ENCODE data around the gene CFAP99.

CFAP99 gene

DNA sequence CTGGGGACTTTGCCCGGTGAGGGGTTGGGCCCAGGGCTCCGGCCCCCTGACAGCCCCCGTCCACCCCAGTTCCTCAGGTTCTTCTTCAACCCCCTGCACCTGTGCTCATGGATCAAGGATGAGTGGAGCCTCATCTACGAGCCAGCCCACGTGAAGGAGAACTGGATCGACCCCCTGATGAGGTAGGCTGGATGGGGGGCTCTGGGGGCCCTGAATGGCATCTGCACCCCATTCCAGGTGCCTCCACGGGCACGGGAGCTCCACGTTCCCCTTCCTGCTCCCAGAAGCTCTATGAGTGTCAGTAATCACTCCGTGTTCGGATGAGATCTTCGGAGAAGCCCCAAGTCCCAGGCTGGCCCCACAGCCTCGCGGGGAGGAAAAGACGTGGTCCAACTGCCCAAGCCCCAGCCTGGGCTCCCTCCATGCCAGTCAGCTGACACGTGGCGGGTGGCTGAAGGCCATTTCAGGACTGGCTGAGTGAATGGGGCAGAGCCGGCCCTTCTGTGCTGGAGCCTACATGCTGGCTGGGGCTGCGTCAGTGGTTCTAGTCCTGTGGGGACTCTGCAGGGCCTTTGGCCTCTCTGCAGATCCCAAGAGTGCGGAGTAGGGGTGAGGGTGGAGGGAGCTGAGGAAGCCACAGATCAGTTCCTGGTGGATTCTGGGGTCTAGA, 24.4 kb downstream of the CFAP99 start:
- no peak for DNase-seq (ENCODE audit: low read depth in 1 of 2, low spot score in 1 of 2)
- TF ChIP-seq JUND (IDR thresholded peaks at IDR 0.05; ENCODE audit: low read depth), result no peak
- in situ Hi-C loops (cut with HindIII; ENCODE audit: low pct_unique_long_range_greater_than_20kb, low sequenced_read_pairs), result no loop called here

DNA sequence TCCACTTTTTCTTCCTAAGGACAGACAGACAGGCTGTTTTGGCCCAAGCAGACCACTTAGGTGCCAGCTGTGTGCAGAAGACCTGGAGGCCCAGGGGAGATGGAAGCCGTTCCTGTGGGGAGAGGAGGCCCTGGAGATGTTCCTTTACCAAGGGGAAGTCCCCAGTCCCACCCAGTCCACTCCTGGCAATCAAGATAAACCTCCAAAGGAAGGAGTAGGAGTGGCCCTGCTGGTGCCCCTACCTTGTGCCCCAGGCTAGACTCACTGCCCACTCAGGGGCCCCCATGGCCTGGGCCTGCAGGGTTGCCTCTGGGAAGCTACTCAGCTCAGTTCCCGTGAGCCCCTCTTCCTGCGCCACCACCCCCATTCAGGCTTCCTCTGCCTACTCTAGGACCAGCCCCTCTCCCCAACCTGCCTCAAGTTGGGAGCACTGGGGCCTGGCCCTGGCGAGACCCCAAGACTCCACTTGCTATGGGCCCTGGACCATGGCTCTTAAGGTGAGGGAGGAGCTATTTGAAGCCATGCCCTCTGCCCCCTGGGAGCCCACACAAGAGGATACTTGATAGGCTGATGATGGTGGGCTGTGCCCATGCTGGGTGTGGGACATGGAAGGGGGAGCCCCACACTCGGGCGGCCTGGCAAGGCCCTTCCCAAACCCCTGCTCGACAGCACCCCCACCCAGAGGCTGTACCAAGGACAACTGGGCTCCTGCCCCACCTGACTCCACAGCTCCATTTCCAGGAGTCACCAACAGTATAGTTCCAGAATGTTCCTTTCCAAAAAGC, 25.4 kb downstream of the CFAP99 start:
- in situ Hi-C loops (cut with HindIII; ENCODE audit: low pct_unique_long_range_greater_than_20kb, low sequenced_read_pairs), result no loop called here
- TF ChIP-seq JUND (IDR thresholded peaks at IDR 0.05; ENCODE audit: low read depth), result no peak
- DNase-seq (ENCODE audit: low read depth in 1 of 2, low spot score in 1 of 2), result no peak

DNA sequence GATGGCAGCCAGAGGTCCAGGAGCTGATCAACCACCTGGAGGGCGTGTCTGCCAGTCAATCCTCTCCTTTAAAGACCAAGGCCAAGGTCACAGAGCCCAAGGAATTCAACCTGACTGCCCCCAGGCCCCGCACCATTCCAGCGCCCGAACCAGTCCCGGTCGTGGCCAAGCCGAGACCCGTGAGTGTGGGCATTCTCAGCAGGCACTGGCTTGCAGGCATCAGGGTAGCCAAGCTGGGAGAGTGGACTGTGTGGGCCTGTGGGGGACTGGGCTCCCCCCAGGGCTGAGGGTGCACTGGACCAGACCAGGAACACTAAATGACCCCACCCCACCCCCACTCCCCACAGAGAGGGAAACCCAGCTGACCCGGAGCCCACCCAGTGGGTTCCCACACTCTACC, 26.4 kb downstream of the CFAP99 start:
- no peak for TF ChIP-seq JUND (IDR thresholded peaks at IDR 0.05; ENCODE audit: low read depth)
- in situ Hi-C loops (cut with HindIII; ENCODE audit: low pct_unique_long_range_greater_than_20kb, low sequenced_read_pairs), result no loop called here
- no peak for DNase-seq (ENCODE audit: low read depth in 1 of 2, low spot score in 1 of 2)

DNA sequence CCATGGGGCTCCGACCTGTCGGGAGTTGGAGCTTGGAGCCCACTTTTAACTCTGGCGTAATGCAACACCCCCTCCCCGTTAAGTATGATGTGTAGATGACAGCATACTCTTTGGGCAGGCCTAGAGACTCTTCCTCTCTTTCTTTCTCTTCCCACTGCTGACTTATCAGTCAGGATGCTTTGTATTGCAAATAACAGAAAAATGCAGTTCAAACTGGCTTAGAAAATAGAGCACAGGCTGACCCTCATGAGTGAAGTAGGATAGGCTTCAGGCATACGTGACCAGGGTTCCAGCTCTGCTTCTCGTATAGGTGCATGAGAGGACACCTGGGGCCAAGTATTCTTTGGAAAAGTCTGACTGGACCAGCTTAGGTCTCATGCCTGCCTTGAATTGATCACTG, 26.8 kb downstream of the CFAP99 start:
- no peak for DNase-seq (ENCODE audit: low read depth in 1 of 2, low spot score in 1 of 2)
- in situ Hi-C loops (cut with HindIII; ENCODE audit: low pct_unique_long_range_greater_than_20kb, low sequenced_read_pairs), result no loop called here
- no peak for TF ChIP-seq JUND (IDR thresholded peaks at IDR 0.05; ENCODE audit: low read depth)

DNA sequence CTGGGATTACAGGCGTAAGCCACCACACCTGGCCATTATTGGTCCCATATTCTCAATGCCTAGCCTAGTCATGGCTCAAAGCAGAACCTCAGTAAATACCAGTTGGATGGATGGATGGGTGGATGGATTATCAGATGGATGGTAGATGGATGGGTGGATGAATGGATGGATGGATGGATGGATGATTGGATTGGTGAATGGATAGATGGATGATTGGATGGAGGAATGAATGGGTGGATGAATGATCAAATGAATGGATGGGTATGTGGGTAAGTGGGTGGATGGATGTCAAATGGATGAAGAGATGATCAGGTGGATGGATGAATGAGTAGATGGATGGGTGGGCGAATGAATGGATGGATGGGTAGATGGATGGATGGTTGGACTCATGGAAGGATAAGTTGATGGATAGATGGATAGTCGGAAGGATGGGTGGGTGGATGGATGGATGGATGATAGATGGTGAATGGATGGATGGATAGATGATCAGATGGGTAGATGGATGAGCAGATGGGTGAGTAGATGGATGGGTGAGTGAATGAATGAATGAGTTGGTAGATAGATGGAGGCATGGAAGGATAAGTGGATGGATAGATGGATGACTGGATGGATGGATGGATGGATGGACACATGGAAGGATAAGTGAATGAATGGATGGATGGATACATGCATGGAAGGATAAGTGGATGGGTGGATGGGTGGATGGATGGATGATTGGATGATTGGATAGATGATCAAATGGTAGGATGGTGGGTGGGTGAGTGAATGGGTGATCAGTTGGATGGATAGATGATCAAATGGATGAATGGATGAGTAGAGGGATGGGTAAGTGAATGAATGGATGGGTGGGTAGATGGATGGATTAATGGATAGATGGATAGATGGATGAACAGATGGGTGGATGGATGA, 28.2 kb downstream of the CFAP99 start:
- DNase-seq (ENCODE audit: low read depth in 1 of 2, low spot score in 1 of 2), result no peak
- in situ Hi-C loops (cut with HindIII; ENCODE audit: low pct_unique_long_range_greater_than_20kb, low sequenced_read_pairs), result no loop called here
- TF ChIP-seq JUND (IDR thresholded peaks at IDR 0.05; ENCODE audit: low read depth), result no peak

DNA sequence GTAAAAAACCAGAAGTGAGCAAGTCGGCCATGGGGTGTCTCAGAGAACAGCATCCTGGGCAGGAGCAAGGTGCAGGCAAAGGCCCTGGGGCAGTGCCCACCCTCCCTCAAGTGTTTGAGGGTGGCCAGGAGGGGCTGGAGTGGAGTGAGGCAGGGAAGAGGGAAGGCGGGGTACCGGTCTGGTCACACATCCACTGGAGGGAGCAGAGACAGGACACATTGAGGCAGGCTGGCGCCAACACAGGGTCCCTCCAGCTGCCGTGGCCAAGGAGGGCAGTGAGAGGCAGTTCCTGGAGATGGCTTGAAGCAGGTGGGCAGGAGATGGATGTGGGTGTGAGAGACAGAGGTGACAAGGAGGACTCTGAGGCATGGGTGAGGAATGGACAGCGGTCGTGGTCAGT, 29.8 kb downstream of the CFAP99 start:
- no peak for TF ChIP-seq JUND (IDR thresholded peaks at IDR 0.05; ENCODE audit: low read depth)
- DNase-seq (ENCODE audit: low read depth in 1 of 2, low spot score in 1 of 2), result no peak
- in situ Hi-C loops (cut with HindIII; ENCODE audit: low pct_unique_long_range_greater_than_20kb, low sequenced_read_pairs), result no loop called here

DNA sequence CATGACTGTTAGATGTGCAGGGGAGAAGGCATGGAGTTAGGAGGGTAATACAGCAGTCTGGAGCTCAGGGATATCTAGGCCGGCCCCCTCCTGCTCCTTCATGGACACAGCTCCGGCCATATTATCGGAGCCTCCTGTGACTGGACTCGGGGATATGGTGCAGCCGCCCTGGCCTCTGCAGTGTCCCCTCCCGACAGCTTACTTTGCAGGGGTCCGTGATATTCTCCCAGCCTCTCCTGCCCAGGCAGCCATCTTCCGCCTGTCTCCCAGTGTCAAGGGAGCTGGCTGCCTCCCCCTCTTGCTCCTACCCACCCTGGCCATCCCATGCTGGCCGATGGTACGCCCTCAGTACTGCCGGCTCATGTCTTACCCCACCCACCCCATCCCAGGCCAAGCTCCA, 30.3 kb downstream of the CFAP99 start:
- in situ Hi-C loops (cut with HindIII; ENCODE audit: low pct_unique_long_range_greater_than_20kb, low sequenced_read_pairs), result no loop called here
- no peak for TF ChIP-seq JUND (IDR thresholded peaks at IDR 0.05; ENCODE audit: low read depth)
- no peak for DNase-seq (ENCODE audit: low read depth in 1 of 2, low spot score in 1 of 2)

DNA sequence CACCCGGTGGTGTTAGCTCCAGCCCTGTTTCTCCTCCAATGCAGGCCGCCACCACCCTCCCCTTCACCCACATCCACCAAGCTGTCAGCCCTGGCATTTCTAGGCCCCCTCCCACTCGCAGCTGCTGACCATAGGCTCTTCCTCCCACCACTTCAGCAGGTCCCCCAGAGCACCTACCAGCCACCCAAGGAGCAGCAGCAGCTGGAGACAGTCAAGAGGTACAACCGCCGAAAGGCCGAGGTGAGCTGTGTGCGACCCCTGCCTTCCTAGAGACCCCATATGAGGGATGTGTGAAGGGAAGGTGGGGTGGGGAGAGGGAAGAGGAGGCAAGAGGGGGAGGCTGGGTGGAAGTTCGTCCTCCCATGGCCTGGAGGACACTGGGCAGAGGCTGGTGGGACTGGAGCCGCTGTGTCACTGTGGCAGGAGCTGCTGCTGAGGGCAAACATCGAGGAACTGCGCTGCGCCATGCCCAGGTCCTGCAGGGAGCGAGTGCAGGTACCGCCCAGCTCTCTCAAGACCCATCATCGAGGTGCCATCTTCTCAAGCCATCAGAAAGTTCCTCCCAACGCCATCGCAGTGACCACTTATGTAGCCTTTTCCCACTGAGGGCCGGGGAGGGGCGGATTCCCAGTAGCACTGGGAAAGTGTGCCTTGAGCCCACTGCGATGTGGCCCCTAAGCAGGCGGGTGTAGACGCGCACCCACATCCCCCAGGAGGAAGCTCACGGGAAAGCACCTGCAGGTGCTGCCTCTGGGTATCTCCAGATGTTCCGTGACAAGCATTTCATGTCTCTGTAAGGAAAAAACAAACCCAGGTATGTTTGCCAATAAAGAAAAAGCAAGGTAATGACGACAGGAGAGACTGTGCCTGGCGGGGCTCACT, 31.0 kb downstream of the CFAP99 start:
- TF ChIP-seq JUND (IDR thresholded peaks at IDR 0.05; ENCODE audit: low read depth), result no peak
- DNase-seq (ENCODE audit: low read depth in 1 of 2, low spot score in 1 of 2), result no peak
- in situ Hi-C loops (cut with HindIII; ENCODE audit: low pct_unique_long_range_greater_than_20kb, low sequenced_read_pairs), result no loop called here

DNA sequence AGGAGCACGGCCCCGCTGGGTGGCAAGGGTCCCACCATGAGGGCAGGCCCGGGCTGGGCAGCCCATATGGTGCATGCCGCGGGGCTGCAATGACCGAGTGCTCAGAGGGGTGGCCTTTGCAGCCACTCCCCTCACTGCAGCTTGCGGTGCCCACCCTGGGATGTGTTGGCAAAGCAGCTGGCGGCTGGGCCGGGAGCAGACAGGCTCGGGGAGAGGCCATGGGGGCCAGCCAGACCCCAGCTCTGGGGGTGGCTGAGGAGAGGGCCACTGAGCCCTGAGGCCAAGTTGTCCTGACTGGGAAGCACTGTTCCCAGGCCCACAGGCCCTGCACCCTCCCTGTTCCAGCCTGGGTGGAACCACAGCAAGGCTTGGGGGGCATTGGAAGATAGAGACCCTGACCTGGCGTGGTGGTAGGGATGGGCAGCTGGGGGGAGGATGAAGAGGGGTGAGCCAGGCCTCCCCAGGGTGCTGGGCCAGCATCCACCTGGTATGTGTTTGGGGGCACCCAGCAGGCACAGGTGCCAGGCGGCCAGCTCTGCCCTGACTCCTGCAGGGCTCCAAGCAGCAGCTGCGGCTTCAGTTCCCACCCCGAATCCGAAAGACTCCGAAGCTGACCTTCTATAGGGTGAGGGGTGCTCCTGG, 31.8 kb downstream of the CFAP99 start:
- no peak for TF ChIP-seq JUND (IDR thresholded peaks at IDR 0.05; ENCODE audit: low read depth)
- in situ Hi-C loops (cut with HindIII; ENCODE audit: low pct_unique_long_range_greater_than_20kb, low sequenced_read_pairs), result no loop called here
- DNase-seq (ENCODE audit: low read depth in 1 of 2, low spot score in 1 of 2), result no peak

DNA sequence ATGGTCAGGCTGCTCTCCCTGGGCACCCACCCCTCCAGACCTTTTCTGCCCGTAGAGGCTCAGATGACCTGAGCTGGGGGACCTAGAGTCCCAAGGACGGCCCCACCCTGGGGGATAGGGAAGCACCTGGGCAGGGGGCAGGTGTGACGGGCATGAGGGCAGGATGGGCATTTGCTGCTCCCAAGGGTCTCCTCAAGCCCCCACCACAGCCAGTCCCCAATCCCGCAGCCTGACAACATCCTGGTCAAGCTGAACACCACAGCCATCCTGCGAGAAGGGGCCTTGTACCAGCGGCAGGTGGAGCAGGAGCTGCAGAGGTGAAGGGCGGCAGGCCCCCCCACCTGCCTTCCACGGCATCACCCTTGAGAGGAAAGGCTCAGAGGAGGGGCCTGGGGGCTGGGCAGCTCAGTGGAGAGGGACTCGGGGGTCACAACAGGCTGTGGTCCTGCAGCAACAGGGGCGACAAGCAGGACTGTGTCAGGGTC, 32.3 kb downstream of the CFAP99 start:
- DNase-seq (ENCODE audit: low read depth in 1 of 2, low spot score in 1 of 2), result no peak
- no peak for TF ChIP-seq JUND (IDR thresholded peaks at IDR 0.05; ENCODE audit: low read depth)
- in situ Hi-C loops (cut with HindIII; ENCODE audit: low pct_unique_long_range_greater_than_20kb, low sequenced_read_pairs), result no loop called here

Measured in T47D (cell line).